ENCODE results near the gene PTGES2. TPM values are rescaled to one million over a fixed set of nuclear protein-coding genes. Genes with fewer than 3 reads are reported as not detected.
"Not testable (repeated sequence)": the region's sequence is repeated elsewhere in the genome, so short reads cannot be mapped to it uniquely, and the experiment has no call there.

PTGES2 gene
- total RNA-seq, 1 donor from 2014 or later, result 39.5 TPM

- DNase-seq, result no peak
Measured at GRCh38 chr9:128136816-128137793, 9.6 kb upstream of the PTGES2 start.

DNA sequence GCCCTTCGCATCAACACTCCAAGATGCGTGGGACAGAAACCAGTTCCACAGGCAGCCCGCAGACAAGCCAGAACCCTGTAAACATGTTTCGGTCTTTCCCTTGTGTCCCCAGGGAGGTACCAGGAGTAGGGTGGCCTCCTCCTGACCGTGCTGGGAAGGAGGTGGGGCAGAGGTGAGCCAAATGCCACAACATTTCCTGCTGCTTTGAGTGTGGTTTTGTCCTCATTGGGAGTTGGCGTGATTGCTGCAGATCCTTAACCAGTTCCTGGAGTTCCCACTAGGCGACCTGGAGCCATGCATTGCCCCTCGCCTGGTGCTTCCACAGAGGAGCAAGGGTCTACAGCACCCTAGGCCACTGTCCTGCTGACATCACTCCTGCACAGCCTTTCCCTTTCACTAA lies 8.0 kb upstream of the PTGES2 start:
- DNase-seq, result not testable (repeated sequence)

- DNase-seq, result not testable (repeated sequence)
Measured at GRCh38 chr9:128132139-128132538, 4.6 kb upstream of the PTGES2 start.

GRCh38 chr9:128131346-128131745 lies 3.8 kb upstream of the PTGES2 start:
- DNase-seq, result not testable (repeated sequence)

- DNase-seq, result not testable (repeated sequence)
Measured at GRCh38 chr9:128130651-128131050, 3.1 kb upstream of the PTGES2 start.

DNA sequence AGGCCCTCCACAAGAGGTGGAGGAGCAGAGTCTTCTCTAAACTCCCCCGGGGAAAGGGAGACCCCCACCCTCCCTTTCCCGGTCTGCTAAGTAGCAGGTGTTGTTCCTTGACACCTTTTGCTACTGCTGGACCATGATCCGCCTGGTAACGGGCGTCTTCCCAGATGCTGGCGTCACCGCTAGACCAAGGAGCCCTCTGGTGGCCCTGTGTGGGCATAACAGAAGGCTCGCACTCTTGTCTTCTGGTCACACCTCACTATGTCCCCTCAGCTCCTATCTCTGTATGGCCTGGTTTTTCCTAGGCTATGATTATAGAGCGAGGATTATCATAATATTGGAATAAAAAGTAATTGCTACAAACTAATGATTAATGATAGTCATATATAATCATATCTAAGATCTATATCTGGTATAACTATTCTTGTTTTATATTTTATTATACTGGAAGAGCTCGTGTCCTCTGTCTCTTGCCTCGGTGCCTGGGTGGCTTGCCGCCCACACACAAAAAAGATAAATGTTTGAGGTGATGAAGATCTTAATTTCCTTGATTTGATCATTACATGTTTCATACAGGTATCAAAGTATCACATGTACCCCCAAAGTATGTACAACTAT lies 2.6 kb upstream of the PTGES2 start:
- not testable (repeated sequence) for DNase-seq

DNA sequence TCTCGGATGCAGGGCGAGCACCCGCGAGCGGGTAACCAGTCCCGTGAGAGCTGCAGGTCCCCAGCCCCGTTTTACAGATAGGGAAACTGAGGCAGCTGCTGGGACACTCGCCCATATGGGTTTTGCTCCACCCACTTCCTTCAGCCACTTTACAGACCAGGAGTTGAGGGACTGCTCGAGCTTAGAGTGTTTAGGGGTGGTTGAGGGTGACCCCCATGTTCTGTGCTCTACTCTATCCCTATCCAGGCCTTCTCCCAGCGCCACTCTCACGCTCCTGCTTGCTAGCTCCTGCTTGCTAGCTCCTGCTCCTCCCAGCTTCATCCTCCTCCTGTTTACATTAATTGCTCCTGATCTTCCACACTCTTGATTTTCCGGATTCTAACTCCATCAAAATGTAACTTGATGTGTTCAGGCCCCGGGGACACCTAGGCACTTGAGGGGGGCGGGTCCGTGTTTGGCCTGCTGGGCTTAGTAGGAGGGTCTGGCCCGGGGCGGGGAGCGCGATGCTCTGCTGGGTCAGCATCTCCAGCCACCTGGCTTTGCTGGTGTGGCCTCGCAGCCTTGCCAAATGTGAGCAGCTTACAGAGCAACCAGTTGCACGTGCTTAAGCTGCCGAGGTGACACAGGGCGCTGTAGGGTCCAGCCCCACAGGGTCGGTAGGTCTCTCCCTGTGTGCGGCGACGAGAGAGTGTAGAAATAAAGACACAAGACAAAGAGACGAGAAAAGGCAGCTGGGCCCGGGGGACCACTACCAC lies 1.5 kb upstream of the PTGES2 start:
- no peak for DNase-seq

- DNase-seq, result peak; percentile 85
Measured at GRCh38 chr9:128127990-128128835, 684 bp upstream of the PTGES2 start.

- DNase-seq, result no peak
Measured at GRCh38 chr9:128125580-128126354, 1.8 kb downstream of the PTGES2 start.

- peak; percentile 36 for DNase-seq
Measured at GRCh38 chr9:128124873-128125579, 2.5 kb downstream of the PTGES2 start.

DNA sequence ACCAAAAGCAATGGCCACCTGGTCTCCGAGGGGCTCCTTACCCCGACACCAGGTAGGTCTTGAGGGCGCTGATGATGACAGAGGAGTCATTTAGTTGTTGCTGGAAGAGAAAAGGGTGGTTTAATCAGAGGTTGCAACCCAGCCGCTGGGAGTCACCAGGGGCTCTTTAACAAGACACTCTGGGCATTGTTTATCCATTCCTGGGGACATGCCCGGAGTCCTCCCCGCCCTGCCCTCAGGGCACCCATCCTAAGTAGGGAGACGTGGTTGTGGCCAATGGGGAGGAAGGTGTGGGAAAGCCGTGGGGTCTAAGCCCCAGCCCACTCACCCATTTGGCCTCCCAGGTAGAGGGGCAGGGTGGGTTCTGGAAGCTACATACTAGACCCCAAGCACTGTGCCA lies 3.1 kb downstream of the PTGES2 start:
- DNase-seq, result no peak

DNA sequence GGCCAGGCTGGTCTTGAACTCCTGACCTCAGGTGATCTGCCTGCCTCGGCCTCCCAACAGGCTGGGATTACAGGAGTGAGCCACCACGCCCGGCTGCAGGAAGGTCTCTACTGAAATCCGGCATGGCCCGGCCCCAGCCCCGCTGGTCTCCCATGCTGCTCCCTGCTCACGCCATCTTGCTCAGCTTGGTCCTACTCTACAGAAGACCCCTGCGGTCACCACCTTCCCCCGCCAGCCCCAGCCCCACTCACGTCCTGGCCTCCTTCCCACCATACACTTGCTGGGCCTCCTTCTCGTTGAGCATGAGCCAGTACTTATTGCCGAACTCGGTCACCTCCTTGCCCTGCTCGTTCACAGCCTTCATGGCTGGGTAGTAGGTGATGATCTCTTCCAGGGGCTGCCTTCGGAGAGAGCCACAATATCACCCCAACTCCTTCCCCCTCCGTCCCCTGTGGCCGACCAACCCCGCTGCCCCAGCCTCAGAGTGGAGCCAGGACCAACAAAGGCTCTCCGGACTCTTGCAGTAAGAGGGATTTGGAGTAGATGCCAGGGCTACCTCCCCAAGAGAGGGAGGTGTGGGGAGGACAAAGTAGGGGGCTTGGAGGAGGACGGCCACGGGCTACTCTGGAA lies 4.0 kb downstream of the PTGES2 start:
- no peak for DNase-seq

DNA sequence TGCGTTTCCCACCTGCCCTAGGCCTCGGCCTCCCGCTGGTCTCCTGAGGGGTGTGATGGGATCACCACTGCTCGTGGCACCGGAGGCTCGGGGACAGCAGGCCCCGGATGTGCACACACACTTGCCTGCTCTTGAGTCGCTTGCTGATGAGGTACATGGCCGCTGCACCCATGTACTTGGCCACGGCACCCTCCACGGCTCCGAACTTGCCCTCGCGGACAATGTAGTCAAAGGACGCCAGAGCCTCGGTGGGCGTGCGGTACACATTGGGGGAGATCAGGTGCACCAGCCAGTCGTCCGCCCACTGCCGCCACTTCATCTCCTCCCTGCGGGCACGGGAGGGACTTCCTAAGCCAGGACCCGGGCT lies 4.7 kb downstream of the PTGES2 start:
- DNase-seq, result no peak

- DNase-seq, result no peak
Measured at GRCh38 chr9:128121924-128122808, 5.4 kb downstream of the PTGES2 start.

DNA sequence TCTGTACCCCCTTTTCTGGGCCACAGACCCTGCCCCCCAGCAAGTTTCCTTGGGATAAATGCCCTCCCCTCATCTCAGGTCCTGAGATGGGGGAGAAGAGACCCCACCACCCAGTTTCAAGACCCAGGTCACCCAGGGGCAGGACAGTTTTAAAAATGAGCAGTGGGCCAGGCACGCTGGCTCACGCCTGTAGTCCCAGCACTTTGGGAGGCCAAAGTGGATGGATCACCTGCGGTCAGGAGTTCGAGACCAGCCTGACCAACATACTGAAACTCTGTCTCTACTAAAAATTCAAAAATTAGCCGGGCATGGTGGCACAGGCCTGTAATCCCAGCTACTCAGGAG lies 6.1 kb downstream of the PTGES2 start:
- no peak for DNase-seq

DNA sequence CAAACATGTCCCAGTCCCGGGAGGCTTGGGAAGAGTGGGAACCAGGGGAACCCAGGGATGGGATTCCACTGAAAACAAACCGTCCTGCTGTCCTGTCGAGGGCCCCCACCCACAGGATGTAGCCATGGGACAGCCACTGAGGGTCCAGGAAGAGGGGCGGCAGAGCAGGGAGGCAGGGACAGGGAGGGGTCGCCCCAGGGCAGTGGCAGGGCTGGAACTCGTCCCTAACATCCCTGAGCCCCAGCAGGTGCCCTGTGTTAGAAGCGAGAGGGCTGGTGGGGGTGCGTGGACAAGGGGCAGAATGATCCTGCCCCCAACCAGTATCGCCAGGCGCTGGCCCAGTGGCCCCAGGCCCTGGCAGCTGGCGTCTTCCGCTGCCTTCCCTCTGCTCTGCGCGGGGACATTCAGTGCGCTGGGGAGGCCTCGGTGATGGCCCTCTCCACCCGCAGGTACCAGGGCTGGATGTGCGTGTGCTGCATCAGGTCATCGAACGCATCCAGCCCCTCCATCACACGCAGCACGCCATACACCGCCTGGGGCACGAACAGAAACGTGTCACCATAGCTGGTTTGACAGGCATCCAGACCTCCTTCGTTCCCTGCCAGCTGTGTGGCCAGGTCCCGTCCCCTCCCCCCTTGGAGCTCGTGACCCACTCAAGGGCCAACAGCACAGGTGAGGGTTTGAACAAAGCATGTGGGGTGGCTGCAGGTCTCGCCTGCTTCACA lies 6.6 kb downstream of the PTGES2 start:
- DNase-seq, result no peak

- DNase-seq, result no peak
Measured at GRCh38 chr9:128120061-128120740, 7.3 kb downstream of the PTGES2 start.
